Activated T-helper 17 cell treated with anti-CD3 and anti-CD28 coated beads, Interleukin-2, amount 50 U/mL, for 72 hours (primary cell): Measurements from ENCODE around the gene PARD3B. TPM values are rescaled to one million over a fixed set of nuclear protein-coding genes. Genes with fewer than 3 reads are reported as not detected.
"Not testable (repeated sequence)": the region's sequence is repeated elsewhere in the genome, so short reads cannot be mapped to it uniquely, and the experiment has no call there.

Source experiments
- ATAC-seq: fragments of 150-1000 bp; cut with Tn5 transposase; replicated peaks from 2 replicates; pipeline ENCODE4 v1.10.0; 2021; ENCODE audit warnings: mild to moderate bottlenecking, moderate library complexity
- H3K27ac Mint-ChIP-seq: one replicate; pipeline ENCODE4 v1.8.0; 2022; ENCODE audit warnings: mixed read lengths
- H3K27me3 Mint-ChIP-seq: one replicate; pipeline ENCODE4 v1.8.0; 2022; ENCODE audit warnings: mixed read lengths
- H3K36me3 Mint-ChIP-seq: one replicate; pipeline ENCODE4 v1.8.0; 2022; ENCODE audit warnings: low read depth, mild to moderate bottlenecking, mixed read lengths
- H3K4me1 Mint-ChIP-seq: one replicate; pipeline ENCODE4 v1.8.0; 2022; ENCODE audit warnings: mixed read lengths
- H3K4me3 Mint-ChIP-seq: one replicate; pipeline ENCODE4 v1.8.0; 2022; ENCODE audit warnings: mild to moderate bottlenecking, mixed read lengths
- H3K9me3 Mint-ChIP-seq: one replicate; pipeline ENCODE4 v1.8.0; 2022; ENCODE audit warnings: mixed read lengths
- total RNA-seq, 2 donors: library from RNA; stranded (reverse); gene quantifications; one replicate each; pipeline ENCODE4 v1.2.3, GENCODE V29; 2022

Gene PARD3B
- total RNA-seq, 2 donors from 2014 or later: 0.29 to 1.5 TPM

DNA sequence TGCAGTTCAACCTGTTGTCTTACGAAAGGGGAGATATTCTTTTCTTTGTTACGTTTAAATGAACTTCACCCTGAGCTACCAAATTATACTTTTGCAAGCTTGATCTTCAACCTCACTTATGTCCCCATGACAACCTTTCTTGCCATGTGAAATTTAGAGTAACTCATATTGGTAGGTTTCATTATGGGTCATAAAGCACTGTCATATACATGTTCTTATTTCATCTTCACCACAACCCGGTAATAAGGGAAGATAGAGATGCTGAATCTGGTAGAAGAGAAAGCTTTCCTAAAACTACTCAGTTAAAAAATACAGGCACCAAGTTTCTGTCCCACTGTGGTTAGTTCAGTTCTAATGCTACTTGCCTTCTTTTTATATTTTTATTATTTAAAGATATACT is 928.5 kb downstream of the PARD3B start:
- no peak overlapping the region for H3K4me3 Mint-ChIP-seq
- H3K27ac Mint-ChIP-seq: no peak overlapping the region
- ATAC-seq: peak; percentile 94
- peaks cover 6% of the 10 kb centered on the region for H3K4me1 Mint-ChIP-seq
- H3K9me3 Mint-ChIP-seq: peaks cover 4% of the 10 kb centered on the region
- no peaks in the 10 kb centered on the region for H3K36me3 Mint-ChIP-seq
- H3K27me3 Mint-ChIP-seq: peaks cover 13% of the 10 kb centered on the region

- Mint-ChIP-seq H3K4me1 (peaks cover 6% of the 10 kb centered on the region), H3K4me3 (no peak overlapping the region), H3K36me3 (no peaks in the 10 kb centered on the region), H3K27me3 (peaks cover 13% of the 10 kb centered on the region), H3K27ac (no peak overlapping the region), H3K9me3 (peaks cover 4% of the 10 kb centered on the region)
- ATAC-seq: peak; percentile 61
Observed at GRCh38 chr2:205474741-205475415, 929.6 kb downstream of the PARD3B start.

DNA sequence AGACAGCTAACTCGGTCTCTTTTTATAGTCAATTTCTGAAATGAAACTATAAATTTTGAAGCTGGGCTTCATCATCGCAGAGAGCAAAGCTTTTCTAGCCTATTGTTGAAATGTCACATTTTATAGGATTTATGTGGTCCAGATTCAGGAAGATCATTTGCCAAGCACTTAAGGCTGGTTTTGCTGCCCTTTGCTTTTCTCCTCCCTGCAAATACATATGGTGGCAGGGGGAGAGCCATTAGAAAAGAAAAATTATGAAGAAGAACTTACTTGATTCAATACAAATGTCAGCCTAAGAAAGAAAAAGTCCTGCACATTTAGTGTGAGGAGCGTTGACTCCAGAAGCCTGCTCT is 930.1 kb downstream of the PARD3B start:
- Mint-ChIP-seq H3K9me3 (peaks cover 4% of the 10 kb centered on the region), H3K4me3 (no peak overlapping the region), H3K36me3 (no peaks in the 10 kb centered on the region), H3K27ac (no peak overlapping the region), H3K4me1 (peaks cover 6% of the 10 kb centered on the region), H3K27me3 (peaks cover 13% of the 10 kb centered on the region)
- no peak for ATAC-seq

DNA sequence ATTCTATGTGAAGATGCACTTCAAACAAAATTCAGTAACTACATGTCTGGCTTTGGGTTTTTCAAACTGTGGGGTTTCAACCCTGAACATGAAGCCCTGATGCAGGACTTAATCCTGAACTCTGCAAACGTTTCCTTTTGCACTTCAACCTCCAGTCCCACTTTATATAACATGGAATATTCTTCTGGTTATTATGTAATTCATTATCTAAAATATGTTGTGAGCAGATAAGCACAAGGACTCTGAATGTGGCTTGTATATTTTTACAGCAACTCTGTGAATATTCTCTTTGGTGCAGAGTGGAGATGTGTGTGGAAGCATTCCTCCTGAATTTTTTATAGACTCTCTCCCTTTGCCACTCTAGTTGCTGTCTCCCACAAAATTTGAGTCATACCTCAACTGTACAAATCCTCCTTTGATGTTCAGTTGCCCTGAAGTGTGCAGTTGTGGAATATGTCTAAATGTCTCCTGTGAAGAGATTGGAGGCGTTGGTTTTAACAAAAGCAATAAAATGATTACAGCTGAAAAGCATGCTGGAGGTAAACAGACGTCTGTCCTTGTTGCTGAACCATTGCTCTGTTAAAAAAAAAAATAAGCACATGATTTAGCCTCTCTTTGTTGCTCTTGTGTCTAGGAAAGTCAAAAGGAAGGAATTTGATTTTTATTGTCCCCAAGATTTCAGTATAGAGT is 931.9 kb downstream of the PARD3B start:
- peaks cover 4% of the 10 kb centered on the region for H3K9me3 Mint-ChIP-seq
- H3K27ac Mint-ChIP-seq: no peak overlapping the region
- no peak for ATAC-seq
- no peaks in the 10 kb centered on the region for H3K36me3 Mint-ChIP-seq
- no peak overlapping the region for H3K4me3 Mint-ChIP-seq
- peaks cover 6% of the 10 kb centered on the region for H3K4me1 Mint-ChIP-seq
- H3K27me3 Mint-ChIP-seq: peaks cover 13% of the 10 kb centered on the region

DNA sequence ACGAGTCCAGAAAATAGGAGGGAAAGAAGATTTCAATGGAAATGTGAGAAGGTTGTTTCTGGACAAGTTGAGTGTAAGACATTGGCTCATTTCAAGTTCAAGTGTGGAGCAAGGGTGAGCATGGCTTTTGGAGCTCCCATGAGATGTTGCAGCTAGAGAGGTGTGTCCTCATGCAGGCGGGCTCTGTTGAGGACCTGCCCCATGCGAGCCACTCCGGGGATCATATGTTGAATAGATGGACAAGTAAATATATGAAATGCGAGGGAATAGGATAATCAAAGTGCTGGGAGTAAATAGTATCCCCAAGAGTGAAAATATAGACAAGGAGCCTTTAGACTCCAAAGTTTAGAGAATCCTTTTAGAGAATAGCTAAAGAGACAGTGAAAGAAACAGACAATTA is 936.6 kb downstream of the PARD3B start:
- Mint-ChIP-seq H3K4me1 (no peaks in the 10 kb centered on the region), H3K9me3 (peaks cover 4% of the 10 kb centered on the region), H3K36me3 (no peaks in the 10 kb centered on the region), H3K27ac (no peak overlapping the region), H3K27me3 (peaks cover 4% of the 10 kb centered on the region), H3K4me3 (no peak overlapping the region)
- ATAC-seq: no peak

- Mint-ChIP-seq H3K27me3 (peaks cover 4% of the 10 kb centered on the region), H3K4me1 (no peaks in the 10 kb centered on the region), H3K9me3 (peaks cover 4% of the 10 kb centered on the region), H3K27ac (no peak overlapping the region), H3K4me3 (no peak overlapping the region), H3K36me3 (no peaks in the 10 kb centered on the region)
- no peak for ATAC-seq
Observed at GRCh38 chr2:205482399-205483081, 937.3 kb downstream of the PARD3B start.

- Mint-ChIP-seq H3K27ac (no peak overlapping the region), H3K27me3 (peaks cover 4% of the 10 kb centered on the region), H3K36me3 (no peaks in the 10 kb centered on the region), H3K4me3 (no peak overlapping the region), H3K4me1 (no peaks in the 10 kb centered on the region), H3K9me3 (peaks cover 4% of the 10 kb centered on the region)
- no peak for ATAC-seq
Observed at GRCh38 chr2:205483095-205483494, 937.8 kb downstream of the PARD3B start.

- H3K4me3 Mint-ChIP-seq: no peak overlapping the region
- H3K4me1 Mint-ChIP-seq: no peaks in the 10 kb centered on the region
- no peak overlapping the region for H3K27ac Mint-ChIP-seq
- H3K27me3 Mint-ChIP-seq: peaks cover 4% of the 10 kb centered on the region
- H3K9me3 Mint-ChIP-seq: peaks cover 4% of the 10 kb centered on the region
- no peaks in the 10 kb centered on the region for H3K36me3 Mint-ChIP-seq
- no peak for ATAC-seq
Observed at GRCh38 chr2:205484215-205484614, 938.9 kb downstream of the PARD3B start.

DNA sequence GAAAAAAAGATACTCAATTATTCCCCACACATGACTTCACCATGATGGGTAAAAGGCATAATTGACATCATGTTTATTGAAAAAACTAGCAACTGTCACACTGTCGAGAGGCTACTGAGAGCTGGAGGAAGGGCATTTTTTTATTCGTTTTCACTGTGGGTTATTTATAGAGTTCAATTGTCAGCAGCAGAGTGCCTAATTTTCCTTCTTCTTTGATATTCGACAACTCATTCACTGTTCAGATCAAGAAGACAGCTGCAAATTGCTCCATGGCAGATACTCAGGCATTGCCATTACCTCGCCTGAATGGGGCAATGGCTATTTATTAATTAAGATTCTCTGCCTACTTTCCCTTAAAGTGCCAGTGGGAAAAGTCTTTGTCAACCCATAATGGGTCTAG is 939.5 kb downstream of the PARD3B start:
- H3K27ac Mint-ChIP-seq: no peak overlapping the region
- H3K36me3 Mint-ChIP-seq: no peaks in the 10 kb centered on the region
- H3K4me3 Mint-ChIP-seq: no peak overlapping the region
- no peaks in the 10 kb centered on the region for H3K4me1 Mint-ChIP-seq
- ATAC-seq: no peak
- peaks cover 4% of the 10 kb centered on the region for H3K27me3 Mint-ChIP-seq
- peaks cover 4% of the 10 kb centered on the region for H3K9me3 Mint-ChIP-seq

- not testable (repeated sequence) for H3K36me3 Mint-ChIP-seq, H3K9me3 Mint-ChIP-seq, H3K4me3 Mint-ChIP-seq, H3K27me3 Mint-ChIP-seq, H3K27ac Mint-ChIP-seq, H3K4me1 Mint-ChIP-seq, ATAC-seq
Observed at GRCh38 chr2:205493528-205493927, 948.3 kb downstream of the PARD3B start.

GRCh38 chr2:205494537-205495235 is 949.4 kb downstream of the PARD3B start:
- no peak overlapping the region for H3K27ac Mint-ChIP-seq

GRCh38 chr2:205495819-205496218 is 950.5 kb downstream of the PARD3B start:
- no peaks in the 10 kb centered on the region for H3K9me3 Mint-ChIP-seq
- H3K4me1 Mint-ChIP-seq: no peaks in the 10 kb centered on the region
- no peaks in the 10 kb centered on the region for H3K27me3 Mint-ChIP-seq
- H3K36me3 Mint-ChIP-seq: no peaks in the 10 kb centered on the region
- H3K27ac Mint-ChIP-seq: no peak overlapping the region
- H3K4me3 Mint-ChIP-seq: no peak overlapping the region
- ATAC-seq: no peak

More at GRCh38 chr2:205494537-205495235, 949.4 kb downstream of the PARD3B start:
- no peaks in the 10 kb centered on the region for H3K4me1 Mint-ChIP-seq
- no peaks in the 10 kb centered on the region for H3K36me3 Mint-ChIP-seq
- H3K27me3 Mint-ChIP-seq: no peaks in the 10 kb centered on the region
- no peak overlapping the region for H3K4me3 Mint-ChIP-seq
- no peak for ATAC-seq
- no peaks in the 10 kb centered on the region for H3K9me3 Mint-ChIP-seq

GRCh38 chr2:205496370-205496769 is 951.1 kb downstream of the PARD3B start:
- no peaks in the 10 kb centered on the region for H3K36me3 Mint-ChIP-seq
- H3K27ac Mint-ChIP-seq: no peak overlapping the region
- H3K4me3 Mint-ChIP-seq: no peak overlapping the region
- no peak for ATAC-seq
- H3K9me3 Mint-ChIP-seq: no peaks in the 10 kb centered on the region
- no peaks in the 10 kb centered on the region for H3K4me1 Mint-ChIP-seq
- no peaks in the 10 kb centered on the region for H3K27me3 Mint-ChIP-seq

GRCh38 chr2:205496772-205497171 is 951.5 kb downstream of the PARD3B start:
- Mint-ChIP-seq H3K4me3 (no peak overlapping the region), H3K27ac (no peak overlapping the region), H3K9me3 (no peaks in the 10 kb centered on the region), H3K36me3 (no peaks in the 10 kb centered on the region), H3K4me1 (no peaks in the 10 kb centered on the region), H3K27me3 (no peaks in the 10 kb centered on the region)
- ATAC-seq: no peak
